Measurements from ENCODE around the gene CDH23.

The CDH23 gene

GRCh38 chr10:71727738-71728737, 331.3 kb downstream of the CDH23 start:
- H3K4me3 ChIP-seq (ENCODE audit: low read length), result no peak overlapping the region
- DNase-seq (ENCODE audit: low read depth), result peak; percentile 31
- no peak for TF ChIP-seq CTCF (IDR thresholded peaks at IDR 0.05; ENCODE audit: insufficient read depth, low read depth, low read length, missing control alignments)

GRCh38 chr10:71729161-71729636, 332.5 kb downstream of the CDH23 start:
- H3K4me3 ChIP-seq (ENCODE audit: low read length), result no peak overlapping the region
- peak; percentile 89 for DNase-seq (ENCODE audit: low read depth)
- TF ChIP-seq CTCF (IDR thresholded peaks at IDR 0.05; ENCODE audit: insufficient read depth, low read depth, low read length, missing control alignments), result no peak

- no peak for TF ChIP-seq CTCF (IDR thresholded peaks at IDR 0.05; ENCODE audit: insufficient read depth, low read depth, low read length, missing control alignments)
- DNase-seq (ENCODE audit: low read depth), result no peak
- H3K4me3 ChIP-seq (ENCODE audit: low read length), result no peak overlapping the region
Measured at GRCh38 chr10:71731791-71732190, 335.1 kb downstream of the CDH23 start.

- TF ChIP-seq CTCF (IDR thresholded peaks at IDR 0.05; ENCODE audit: insufficient read depth, low read depth, low read length, missing control alignments), result no peak
- no peak overlapping the region for H3K4me3 ChIP-seq (ENCODE audit: low read length)
Measured at GRCh38 chr10:71734797-71735196, 338.1 kb downstream of the CDH23 start.

GRCh38 chr10:71735709-71736569, 339.2 kb downstream of the CDH23 start:
- no peak for DNase-seq (ENCODE audit: low read depth)
- no peak for TF ChIP-seq CTCF (IDR thresholded peaks at IDR 0.05; ENCODE audit: insufficient read depth, low read depth, low read length, missing control alignments)
- no peak overlapping the region for H3K4me3 ChIP-seq (ENCODE audit: low read length)

More at GRCh38 chr10:71734797-71735196, 338.1 kb downstream of the CDH23 start:
- no peak for DNase-seq (ENCODE audit: low read depth)

- no peak for TF ChIP-seq CTCF (IDR thresholded peaks at IDR 0.05; ENCODE audit: insufficient read depth, low read depth, low read length, missing control alignments)
- H3K4me3 ChIP-seq (ENCODE audit: low read length), result no peak overlapping the region
- no peak for DNase-seq (ENCODE audit: low read depth)
Measured at GRCh38 chr10:71736570-71736952, 339.8 kb downstream of the CDH23 start.

Measured in epithelial cell of esophagus (primary cell).